ENCODE measurements around the gene IL12RB1. TPM values are rescaled to one million over a fixed set of nuclear protein-coding genes. Genes with fewer than 3 reads are reported as not detected.

IL12RB1 gene
- total and polyA plus RNA-seq, 10 of the 15 experiments (the other 5 are each of a cell fraction or from before 2014, with no cell fraction given), result 2.8 to 29.9 (median 17.6) TPM

GRCh38 chr19:18023622-18024251 lies 63.0 kb downstream of the IL12RB1 start (continued):
- TF ChIP-seq RAD21 (IDR thresholded peaks at IDR 0.05; ENCODE audit: insufficient read depth, low read depth, low read length), result no peak
- no peak for TF ChIP-seq CEBPZ (IDR thresholded peaks at IDR 0.05; ENCODE audit: low read depth, low read length)
- no peak for TF ChIP-seq TARDBP (IDR thresholded peaks at IDR 0.05; ENCODE audit: borderline replicate concordance)
- TF ChIP-seq ZBTB33 (IDR thresholded peaks at IDR 0.05), result no peak
- TF ChIP-seq CBX3 (IDR thresholded peaks at IDR 0.05; ENCODE audit: borderline replicate concordance, low read depth), result no peak
- TF ChIP-seq MTA2 (IDR thresholded peaks at IDR 0.05; ENCODE audit: low read depth), result 0 out of 2 replicates have a peak, but pooled peaks have one; percentile 28
- TF ChIP-seq, protein P1, sequence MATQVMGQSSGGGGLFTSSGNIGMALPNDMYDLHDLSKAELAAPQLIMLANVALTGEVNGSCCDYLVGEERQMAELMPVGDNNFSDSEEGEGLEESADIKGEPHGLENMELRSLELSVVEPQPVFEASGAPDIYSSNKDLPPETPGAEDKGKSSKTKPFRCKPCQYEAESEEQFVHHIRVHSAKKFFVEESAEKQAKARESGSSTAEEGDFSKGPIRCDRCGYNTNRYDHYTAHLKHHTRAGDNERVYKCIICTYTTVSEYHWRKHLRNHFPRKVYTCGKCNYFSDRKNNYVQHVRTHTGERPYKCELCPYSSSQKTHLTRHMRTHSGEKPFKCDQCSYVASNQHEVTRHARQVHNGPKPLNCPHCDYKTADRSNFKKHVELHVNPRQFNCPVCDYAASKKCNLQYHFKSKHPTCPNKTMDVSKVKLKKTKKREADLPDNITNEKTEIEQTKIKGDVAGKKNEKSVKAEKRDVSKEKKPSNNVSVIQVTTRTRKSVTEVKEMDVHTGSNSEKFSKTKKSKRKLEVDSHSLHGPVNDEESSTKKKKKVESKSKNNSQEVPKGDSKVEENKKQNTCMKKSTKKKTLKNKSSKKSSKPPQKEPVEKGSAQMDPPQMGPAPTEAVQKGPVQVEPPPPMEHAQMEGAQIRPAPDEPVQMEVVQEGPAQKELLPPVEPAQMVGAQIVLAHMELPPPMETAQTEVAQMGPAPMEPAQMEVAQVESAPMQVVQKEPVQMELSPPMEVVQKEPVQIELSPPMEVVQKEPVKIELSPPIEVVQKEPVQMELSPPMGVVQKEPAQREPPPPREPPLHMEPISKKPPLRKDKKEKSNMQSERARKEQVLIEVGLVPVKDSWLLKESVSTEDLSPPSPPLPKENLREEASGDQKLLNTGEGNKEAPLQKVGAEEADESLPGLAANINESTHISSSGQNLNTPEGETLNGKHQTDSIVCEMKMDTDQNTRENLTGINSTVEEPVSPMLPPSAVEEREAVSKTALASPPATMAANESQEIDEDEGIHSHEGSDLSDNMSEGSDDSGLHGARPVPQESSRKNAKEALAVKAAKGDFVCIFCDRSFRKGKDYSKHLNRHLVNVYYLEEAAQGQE (IDR thresholded peaks at IDR 0.05; ENCODE audit: low read depth, low read length), result peak; percentile 65; the same call in 1 of the 2 replicates
- no peak for TF ChIP-seq SREBF2 (IDR thresholded peaks at IDR 0.05; ENCODE audit: low read length)
- TF ChIP-seq ZNF274 (IDR thresholded peaks at IDR 0.05; ENCODE audit: insufficient read depth, insufficient read length), result no peak
- 0 out of 2 replicates have a peak, but pooled peaks have one; percentile 26 for TF ChIP-seq TBL1XR1 (IDR thresholded peaks at IDR 0.05; ENCODE audit: low read depth, low read length)
- peak; percentile 65; the same call in 1 of the 2 replicates for TF ChIP-seq RELB (IDR thresholded peaks at IDR 0.05; ENCODE audit: low read depth)
- TF ChIP-seq WRNIP1 (IDR thresholded peaks at IDR 0.05; ENCODE audit: borderline replicate concordance, low read depth, low read length), result no peak
- no peak for TF ChIP-seq RAD51 (IDR thresholded peaks at IDR 0.05)
- no peak for TF ChIP-seq JUND (IDR thresholded peaks at IDR 0.05; ENCODE audit: low read depth, low read length)
- TF ChIP-seq GABPA (IDR thresholded peaks at IDR 0.05; ENCODE audit: low read depth), result no peak
- peak; percentile 95 for TF ChIP-seq BHLHE40 (IDR thresholded peaks at IDR 0.05; ENCODE audit: borderline replicate concordance in 1 of 2, low read depth in 2 of 2, low read length in 1 of 2)
- no peak for TF ChIP-seq RELA (IDR thresholded peaks at IDR 0.05; ENCODE audit: borderline replicate concordance, partially characterized antibody)
- no peak for TF ChIP-seq CHD4 (IDR thresholded peaks at IDR 0.05)
- no peak for TF ChIP-seq SRF (IDR thresholded peaks at IDR 0.05; ENCODE audit: low read depth in 2 of 2, low read length in 2 of 2)

Measured in GM12878 (cell line).